ENCODE results near the gene CAMK1G.
A peak's percentile ranks its signal among the peaks of the same experiment; 100 is the strongest.

Gene CAMK1G

DNA sequence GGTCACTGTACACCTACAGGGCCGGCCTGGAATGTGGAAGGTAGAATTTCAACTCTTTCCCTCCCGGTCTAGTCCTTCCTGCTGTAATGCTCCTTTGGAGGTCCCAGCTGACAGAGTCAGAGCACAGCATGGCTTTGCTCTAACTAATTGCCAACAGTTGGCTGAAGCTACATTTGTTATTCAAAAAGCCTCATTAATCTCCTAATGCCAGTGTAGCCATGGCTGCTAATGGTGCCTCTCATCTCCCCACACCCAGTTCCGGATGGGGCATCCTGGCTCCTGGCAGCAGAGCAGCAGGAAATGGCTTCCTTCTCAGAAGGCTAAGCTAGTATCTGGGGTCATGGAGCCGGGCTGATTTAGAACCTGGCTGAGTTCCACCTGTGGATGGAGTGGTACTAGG lies 18.7 kb upstream of the CAMK1G start:
- no peak overlapping the region for H3K4me3 ChIP-seq (ENCODE audit: insufficient read depth, low read depth, low read length)
- H3K27me3 ChIP-seq (ENCODE audit: control insufficient read depth, insufficient read depth, low read length, poor library complexity, severe bottlenecking): peaks cover 3% of the 10 kb centered on the region
- WGBS, 2 experiments: 71 to 78% methylated on average over 4 of the region's 4 CpGs
- H3K36me3 ChIP-seq (ENCODE audit: control insufficient read depth, insufficient read depth, low read length): no peaks in the 10 kb centered on the region
- H3K27ac ChIP-seq (ENCODE audit: insufficient read depth, low read depth, low read length, poor library complexity, severe bottlenecking): no peak overlapping the region
- no peaks in the 10 kb centered on the region for H3K9me3 ChIP-seq (ENCODE audit: control insufficient read depth, low read length)
- peaks cover 13% of the 10 kb centered on the region for H3K4me1 ChIP-seq (ENCODE audit: control insufficient read depth, insufficient read depth, low read length)

DNA sequence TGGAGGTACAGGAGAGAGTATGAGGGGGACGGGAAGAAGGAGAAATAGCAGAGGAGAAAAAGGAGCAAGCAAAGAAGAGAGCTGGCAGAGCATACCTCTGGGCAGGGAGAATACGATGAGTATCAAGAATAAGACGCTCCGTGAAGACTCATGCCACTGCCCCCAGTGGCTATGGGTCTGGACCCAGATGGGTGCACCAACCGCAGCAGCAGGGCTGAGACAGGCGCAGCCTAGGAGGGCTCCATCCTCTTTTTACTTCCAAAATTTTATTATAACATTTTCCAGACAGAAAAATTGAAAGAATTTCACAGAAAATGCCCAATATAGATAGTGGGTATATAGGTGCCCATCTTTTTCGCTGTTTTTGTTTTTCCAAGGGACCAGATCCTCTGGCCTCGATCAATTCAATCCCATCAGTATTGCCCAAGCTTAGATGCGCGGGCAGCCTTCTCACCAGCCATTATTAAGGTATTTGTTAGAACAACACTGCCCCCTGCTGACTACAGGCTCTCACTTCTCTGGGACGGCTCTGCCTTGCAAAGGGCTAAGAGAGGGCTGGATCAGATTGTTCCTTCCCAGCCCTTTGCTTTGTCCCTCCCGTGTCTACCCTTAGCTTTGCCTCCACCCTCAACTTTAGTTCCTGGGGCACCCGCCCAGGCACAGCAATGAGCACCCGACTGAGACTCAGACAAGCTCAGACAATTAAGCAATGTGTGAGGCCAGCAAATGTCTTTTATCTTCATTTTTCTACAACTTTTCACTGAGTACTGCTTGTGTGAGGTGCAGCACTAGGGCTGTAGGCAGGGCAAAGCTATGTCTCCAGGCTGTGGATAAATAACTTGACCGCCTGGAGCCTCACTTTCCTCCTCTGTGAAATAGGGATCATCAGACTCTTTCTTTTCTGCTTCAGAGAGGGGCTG lies 17.5 kb upstream of the CAMK1G start:
- WGBS, 2 experiments: 42 to 44% methylated on average over 15 of the region's 15 CpGs
- Histone ChIP-seq H3K4me3 (ENCODE audit: insufficient read depth, low read depth, low read length) (no peak overlapping the region), H3K27ac (ENCODE audit: insufficient read depth, low read depth, low read length, poor library complexity, severe bottlenecking) (no peak overlapping the region), H3K4me1 (ENCODE audit: control insufficient read depth, insufficient read depth, low read length) (peaks cover 9% of the 10 kb centered on the region), H3K36me3 (ENCODE audit: control insufficient read depth, insufficient read depth, low read length) (no peaks in the 10 kb centered on the region), H3K9me3 (ENCODE audit: control insufficient read depth, low read length) (no peaks in the 10 kb centered on the region), H3K27me3 (ENCODE audit: control insufficient read depth, insufficient read depth, low read length, poor library complexity, severe bottlenecking) (peaks cover 3% of the 10 kb centered on the region)

DNA sequence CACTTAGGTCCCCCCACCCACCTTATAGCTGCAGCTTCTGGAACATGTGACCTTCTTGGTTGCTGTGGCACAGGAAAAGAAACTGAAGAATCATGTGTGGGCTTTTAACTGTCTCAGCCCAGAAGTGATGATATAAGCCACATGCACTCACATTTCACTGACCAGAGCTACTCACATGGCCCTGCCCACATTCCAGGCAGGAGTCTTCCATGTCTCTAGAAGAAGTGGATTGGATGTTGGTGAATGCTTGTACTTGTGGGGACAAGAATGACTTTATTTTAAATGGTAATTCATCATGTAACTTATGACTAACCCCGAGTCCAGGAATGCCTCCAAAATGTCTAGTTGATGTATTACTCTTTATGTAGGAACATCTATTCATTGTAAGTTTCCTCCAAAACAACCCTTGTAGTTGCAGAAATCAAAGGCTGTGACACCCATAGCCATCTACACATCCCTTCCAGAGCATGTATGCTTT lies 15.8 kb upstream of the CAMK1G start:
- peaks cover 3% of the 10 kb centered on the region for H3K27me3 ChIP-seq (ENCODE audit: control insufficient read depth, insufficient read depth, low read length, poor library complexity, severe bottlenecking)
- no peaks in the 10 kb centered on the region for H3K9me3 ChIP-seq (ENCODE audit: control insufficient read depth, low read length)
- H3K36me3 ChIP-seq (ENCODE audit: control insufficient read depth, insufficient read depth, low read length): no peaks in the 10 kb centered on the region
- no CpG with 5 or more reads among the region's 1 CpG for WGBS, 2 experiments
- no peak overlapping the region for H3K4me3 ChIP-seq (ENCODE audit: insufficient read depth, low read depth, low read length)
- H3K27ac ChIP-seq (ENCODE audit: insufficient read depth, low read depth, low read length, poor library complexity, severe bottlenecking): no peak overlapping the region
- H3K4me1 ChIP-seq (ENCODE audit: control insufficient read depth, insufficient read depth, low read length): no peaks in the 10 kb centered on the region

DNA sequence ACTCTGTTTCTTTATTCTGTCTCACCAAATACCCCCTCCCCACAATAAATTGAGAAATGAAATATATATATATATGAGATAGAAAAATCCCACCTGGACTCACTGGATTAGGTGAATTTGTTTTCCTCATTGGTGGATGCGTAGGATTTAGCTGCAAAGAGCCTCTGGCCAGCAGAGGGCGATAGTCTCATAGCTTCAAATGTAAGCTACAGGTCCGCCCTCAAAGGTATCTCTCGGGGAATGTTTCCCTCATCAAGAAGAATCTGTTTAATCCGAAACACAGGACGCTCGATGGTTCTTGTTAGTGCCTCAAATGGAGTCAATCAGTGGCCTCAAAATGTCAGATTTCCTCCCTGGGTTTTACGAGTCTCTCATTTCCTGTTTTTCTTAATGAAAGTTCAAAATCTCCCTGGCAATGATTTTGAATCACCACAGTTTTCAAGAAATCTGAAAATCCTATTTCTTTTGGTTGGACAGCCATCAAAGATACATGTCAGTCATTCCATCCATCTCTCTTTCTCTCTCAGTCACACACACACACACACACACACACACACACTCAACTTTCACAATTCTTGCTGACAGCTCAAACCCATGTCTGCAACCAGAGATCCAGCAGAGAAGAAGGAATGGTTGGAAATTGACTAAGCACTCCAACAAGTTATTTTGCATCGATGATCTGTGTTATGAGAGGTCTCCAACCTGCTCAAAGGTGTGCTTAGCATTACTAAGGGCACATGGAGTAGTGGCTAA lies 13.9 kb upstream of the CAMK1G start:
- peaks cover 3% of the 10 kb centered on the region for H3K27me3 ChIP-seq (ENCODE audit: control insufficient read depth, insufficient read depth, low read length, poor library complexity, severe bottlenecking)
- H3K4me1 ChIP-seq (ENCODE audit: control insufficient read depth, insufficient read depth, low read length): no peaks in the 10 kb centered on the region
- 34 to 35% methylated on average over 9 of the region's 9 CpGs for WGBS, 2 experiments
- H3K4me3 ChIP-seq (ENCODE audit: insufficient read depth, low read depth, low read length): no peak overlapping the region
- H3K27ac ChIP-seq (ENCODE audit: insufficient read depth, low read depth, low read length, poor library complexity, severe bottlenecking): no peak overlapping the region
- no peaks in the 10 kb centered on the region for H3K9me3 ChIP-seq (ENCODE audit: control insufficient read depth, low read length)
- H3K36me3 ChIP-seq (ENCODE audit: control insufficient read depth, insufficient read depth, low read length): no peaks in the 10 kb centered on the region

DNA sequence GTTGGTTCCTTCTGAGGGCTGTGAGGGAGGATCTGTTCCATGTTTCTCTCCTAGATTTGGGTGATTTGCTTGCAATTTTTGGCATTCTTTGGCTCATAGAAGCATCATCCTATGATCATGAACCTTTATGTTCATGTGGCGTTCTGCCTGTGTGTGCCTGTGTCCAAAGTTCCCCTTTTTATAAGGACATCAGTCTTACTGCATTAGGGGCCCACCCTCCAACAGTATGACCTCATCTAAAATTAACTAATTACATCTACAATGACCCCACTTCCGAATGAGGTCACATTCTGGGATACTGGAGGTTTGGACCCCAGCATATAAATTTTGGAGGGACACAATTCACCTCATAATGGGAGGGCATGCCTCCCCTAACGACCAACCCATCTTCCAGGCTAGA lies 12.8 kb upstream of the CAMK1G start:
- no peaks in the 10 kb centered on the region for H3K9me3 ChIP-seq (ENCODE audit: control insufficient read depth, low read length)
- no peak overlapping the region for H3K4me3 ChIP-seq (ENCODE audit: insufficient read depth, low read depth, low read length)
- H3K27me3 ChIP-seq (ENCODE audit: control insufficient read depth, insufficient read depth, low read length, poor library complexity, severe bottlenecking): no peaks in the 10 kb centered on the region
- no peaks in the 10 kb centered on the region for H3K36me3 ChIP-seq (ENCODE audit: control insufficient read depth, insufficient read depth, low read length)
- H3K27ac ChIP-seq (ENCODE audit: insufficient read depth, low read depth, low read length, poor library complexity, severe bottlenecking): no peak overlapping the region
- H3K4me1 ChIP-seq (ENCODE audit: control insufficient read depth, insufficient read depth, low read length): no peaks in the 10 kb centered on the region
- WGBS, 2 experiments: 92 to 97% methylated on average over 2 of the region's 3 CpGs

DNA sequence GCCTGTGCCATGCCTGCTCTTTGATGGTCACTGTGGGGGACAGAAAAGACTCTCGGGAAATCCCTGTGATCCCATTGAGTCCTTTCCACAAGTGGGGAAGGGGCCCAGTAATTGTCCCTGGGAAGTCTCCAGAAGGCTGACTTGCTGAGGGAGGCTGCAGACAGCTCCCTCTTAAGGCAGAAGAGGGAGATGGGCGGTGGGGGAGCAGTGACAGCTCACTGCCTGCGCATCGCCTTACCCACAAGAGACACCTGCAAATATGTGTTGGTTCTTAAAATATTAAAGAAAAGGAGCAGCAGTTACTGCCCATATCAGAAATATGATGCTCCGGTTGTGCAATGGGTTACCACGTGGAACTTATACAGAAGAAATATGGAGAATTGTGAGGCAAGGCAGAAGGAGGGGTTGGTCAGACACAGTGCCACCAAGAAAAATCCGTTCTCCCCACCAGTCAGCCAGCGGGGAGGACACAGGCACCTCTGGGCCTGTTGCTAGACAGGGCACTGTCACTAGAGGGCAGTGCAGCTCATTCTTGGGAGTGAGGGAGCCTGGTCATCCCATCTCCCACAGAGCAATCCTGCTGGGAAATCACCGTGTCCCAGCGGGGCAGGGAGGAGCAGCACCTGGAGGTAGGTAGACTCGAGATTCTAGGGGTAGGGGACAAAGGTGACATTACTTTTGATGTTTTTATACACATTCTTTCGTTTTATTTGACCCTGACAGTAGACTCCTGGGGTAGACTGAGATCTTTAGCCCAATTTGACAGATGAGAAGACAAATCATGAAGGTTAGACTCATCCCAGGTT lies 6.9 kb upstream of the CAMK1G start:
- 21 to 22% methylated on average over 12 of the region's 12 CpGs for WGBS, 2 experiments
- H3K27me3 ChIP-seq (ENCODE audit: control insufficient read depth, insufficient read depth, low read length, poor library complexity, severe bottlenecking): no peaks in the 10 kb centered on the region
- H3K4me3 ChIP-seq (ENCODE audit: insufficient read depth, low read depth, low read length): no peak overlapping the region
- no peaks in the 10 kb centered on the region for H3K4me1 ChIP-seq (ENCODE audit: control insufficient read depth, insufficient read depth, low read length)
- H3K27ac ChIP-seq (ENCODE audit: insufficient read depth, low read depth, low read length, poor library complexity, severe bottlenecking): no peak overlapping the region
- no peaks in the 10 kb centered on the region for H3K9me3 ChIP-seq (ENCODE audit: control insufficient read depth, low read length)
- no peaks in the 10 kb centered on the region for H3K36me3 ChIP-seq (ENCODE audit: control insufficient read depth, insufficient read depth, low read length)

DNA sequence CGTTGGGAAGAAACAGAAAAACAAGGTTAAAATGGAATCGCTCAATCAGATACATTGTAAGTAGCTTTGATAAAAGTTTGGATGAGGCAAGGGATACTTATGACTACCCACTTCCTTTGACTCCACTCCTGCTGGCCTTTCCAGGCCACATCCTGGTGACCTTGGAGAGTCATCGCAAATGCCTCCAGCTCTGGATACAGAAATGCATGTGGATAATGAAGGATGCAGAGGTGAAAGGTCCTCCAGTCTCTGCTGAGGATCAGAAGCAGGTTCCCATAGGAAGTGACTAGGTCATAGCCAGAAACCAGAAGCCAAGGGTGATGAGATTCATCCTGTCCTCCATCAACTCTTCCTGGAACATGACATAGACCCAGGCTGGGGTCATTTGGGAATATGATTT lies 6.2 kb upstream of the CAMK1G start:
- Histone ChIP-seq H3K27ac (ENCODE audit: insufficient read depth, low read depth, low read length, poor library complexity, severe bottlenecking) (no peak overlapping the region), H3K4me3 (ENCODE audit: insufficient read depth, low read depth, low read length) (no peak overlapping the region), H3K4me1 (ENCODE audit: control insufficient read depth, insufficient read depth, low read length) (no peaks in the 10 kb centered on the region), H3K9me3 (ENCODE audit: control insufficient read depth, low read length) (no peaks in the 10 kb centered on the region), H3K36me3 (ENCODE audit: control insufficient read depth, insufficient read depth, low read length) (no peaks in the 10 kb centered on the region), H3K27me3 (ENCODE audit: control insufficient read depth, insufficient read depth, low read length, poor library complexity, severe bottlenecking) (no peaks in the 10 kb centered on the region)
- WGBS, 2 experiments: 93 to 94% methylated on average over 3 of the region's 3 CpGs

DNA sequence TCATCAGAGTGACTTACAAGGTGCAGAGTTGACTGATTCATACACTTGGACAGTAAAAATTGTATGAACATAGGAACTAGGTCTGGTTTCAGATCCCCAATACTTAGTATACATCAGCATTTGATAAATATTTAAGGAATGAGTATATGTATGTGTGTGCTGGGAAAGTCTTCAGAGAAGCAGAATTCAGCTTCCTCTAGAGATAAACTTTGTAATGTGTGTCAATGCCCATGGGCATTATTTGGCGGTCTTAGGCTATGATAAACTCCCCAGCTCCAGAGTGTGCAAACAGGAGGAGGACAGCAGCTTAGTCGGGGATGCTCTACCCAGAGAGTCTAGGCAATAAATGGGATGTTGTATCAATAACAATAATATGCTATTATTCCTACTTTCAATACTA lies 2.9 kb upstream of the CAMK1G start:
- no peaks in the 10 kb centered on the region for H3K9me3 ChIP-seq (ENCODE audit: control insufficient read depth, low read length)
- peaks cover 10% of the 10 kb centered on the region for H3K27me3 ChIP-seq (ENCODE audit: control insufficient read depth, insufficient read depth, low read length, poor library complexity, severe bottlenecking)
- no peaks in the 10 kb centered on the region for H3K36me3 ChIP-seq (ENCODE audit: control insufficient read depth, insufficient read depth, low read length)
- WGBS, 2 experiments: 93% methylated on average over 1 to 2 of the region's 2 CpGs
- peaks cover 10% of the 10 kb centered on the region for H3K4me1 ChIP-seq (ENCODE audit: control insufficient read depth, insufficient read depth, low read length)
- H3K4me3 ChIP-seq (ENCODE audit: insufficient read depth, low read depth, low read length): no peak overlapping the region
- H3K27ac ChIP-seq (ENCODE audit: insufficient read depth, low read depth, low read length, poor library complexity, severe bottlenecking): no peak overlapping the region

DNA sequence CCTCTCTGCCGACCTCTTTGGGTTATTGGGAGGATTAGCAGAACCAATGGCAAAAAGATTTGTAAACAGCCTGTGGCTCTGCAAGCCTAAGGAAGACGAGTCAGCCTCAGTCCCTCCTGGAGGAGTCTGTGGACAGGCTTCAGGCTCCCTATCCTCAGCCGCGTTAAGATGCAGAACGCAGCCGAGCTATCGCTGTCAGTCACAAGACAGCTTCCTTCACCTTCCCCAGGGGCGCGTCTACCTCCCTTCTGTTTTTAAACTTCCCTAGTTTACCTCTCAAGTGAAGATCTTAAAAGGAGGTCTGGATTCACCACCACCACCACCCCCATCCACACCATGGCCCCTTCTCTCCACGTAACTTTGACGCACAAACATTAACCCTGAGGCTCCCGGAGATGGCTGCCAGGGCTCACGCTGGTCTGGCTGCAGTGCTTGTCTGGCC lies 738 bp downstream of the CAMK1G start:
- Histone ChIP-seq H3K27ac (ENCODE audit: insufficient read depth, low read depth, low read length, poor library complexity, severe bottlenecking) (peak overlapping the region; percentile 47), H3K4me1 (ENCODE audit: control insufficient read depth, insufficient read depth, low read length) (peaks cover 10% of the 10 kb centered on the region), H3K4me3 (ENCODE audit: insufficient read depth, low read depth, low read length) (peak overlapping the region; percentile 40), H3K36me3 (ENCODE audit: control insufficient read depth, insufficient read depth, low read length) (no peaks in the 10 kb centered on the region), H3K9me3 (ENCODE audit: control insufficient read depth, low read length) (no peaks in the 10 kb centered on the region), H3K27me3 (ENCODE audit: control insufficient read depth, insufficient read depth, low read length, poor library complexity, severe bottlenecking) (peaks cover 21% of the 10 kb centered on the region)
- WGBS, 2 experiments: 50 to 54% methylated on average over 13 of the region's 13 CpGs
